Mammary epithelial cell (primary cell): Measurements from ENCODE around the gene SLC6A11.

Experiments used
- CTCF ChIP-seq, 2 donors: IDR thresholded peaks in 1 of 2; conservative IDR thresholded peaks in 1 of 2; 2 replicates each; pipeline ENCODE4 v1.5.1; 2011 to 2012; ENCODE audit warnings: inconsistent platforms in 2 of 2, low read length in 2 of 2, mild to moderate bottlenecking in 2 of 2, control low read depth in 1 of 2, low read depth in 1 of 2; ENCODE audit not compliant: insufficient read depth in 1 of 2; ENCODE audit errors: extremely low read depth in 1 of 2
- EZH2 ChIP-seq: IDR thresholded peaks from 2 replicates; pipeline ENCODE4 v1.6.1; 2012; ENCODE audit warnings: low read length, inconsistent platforms, borderline replicate concordance

DNA sequence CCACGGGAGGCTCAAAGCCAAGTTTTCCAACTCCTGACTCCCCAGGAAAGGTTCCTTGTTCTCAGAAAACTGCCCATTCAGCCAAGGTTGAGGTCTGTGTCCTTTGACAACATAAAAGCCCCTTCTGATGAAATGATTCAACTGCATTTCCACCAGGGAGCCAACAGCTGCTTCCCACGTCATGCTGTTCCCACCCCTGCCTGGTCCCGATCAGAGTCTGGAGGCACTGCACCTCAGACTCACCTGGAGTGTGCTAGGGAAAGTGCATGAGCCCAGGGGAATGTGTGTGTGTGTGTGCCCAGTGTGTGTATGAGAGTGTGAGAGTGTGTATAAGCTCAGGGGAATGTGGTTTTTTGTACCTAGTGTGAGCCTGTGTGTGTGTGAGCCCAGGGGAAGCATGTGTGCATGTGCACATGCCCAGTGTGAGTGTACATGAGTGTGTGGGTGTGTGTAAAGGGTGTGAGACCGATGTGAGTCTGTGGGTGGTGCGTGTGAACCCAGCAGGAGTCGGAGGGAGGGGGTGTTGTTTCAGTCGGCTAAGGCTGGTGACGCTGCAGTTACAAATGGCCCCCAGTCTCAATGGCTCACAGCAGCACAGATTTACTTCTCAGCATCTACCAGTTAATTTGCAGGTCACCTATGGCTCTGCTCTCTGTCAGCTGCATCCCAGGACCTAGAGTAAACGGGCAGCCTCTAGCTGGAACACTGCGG lies 156.2 kb downstream of the SLC6A11 start:
- TF ChIP-seq CTCF (conservative IDR thresholded peaks at IDR 0.05 in 1 of 2, IDR thresholded peaks at IDR 0.05 in 1 of 2; ENCODE audit: extremely low read depth in 1 of 2, insufficient read depth in 1 of 2, low read depth in 1 of 2, low read length in 2 of 2) (no peak), EZH2 (peak; percentile 37)
